ENCODE data around the gene HOXC9.

Gene HOXC9

DNA sequence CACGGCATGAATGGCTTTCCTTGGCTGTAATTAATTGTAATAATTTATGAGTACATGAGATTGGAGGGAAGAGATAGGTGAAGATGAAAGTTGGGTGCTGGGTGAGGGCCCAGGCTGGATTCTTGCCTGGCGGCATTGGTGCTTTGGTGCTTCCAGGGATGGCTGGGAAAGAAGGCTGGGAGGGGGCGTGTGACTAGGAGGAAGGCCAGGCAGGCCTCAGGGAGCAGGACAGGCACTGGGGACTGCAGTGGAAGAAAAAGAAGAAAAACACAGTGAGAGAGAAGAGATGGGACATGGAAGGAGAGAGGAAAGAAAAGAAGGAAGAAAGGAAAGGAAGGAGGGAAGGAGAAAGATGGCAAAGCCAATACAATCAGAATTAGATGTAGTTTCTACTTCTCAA lies 3.7 kb downstream of the HOXC9 start:
- H3K27ac ChIP-seq, result peak overlapping the region; percentile 38
- TF ChIP-seq, protein P1, sequence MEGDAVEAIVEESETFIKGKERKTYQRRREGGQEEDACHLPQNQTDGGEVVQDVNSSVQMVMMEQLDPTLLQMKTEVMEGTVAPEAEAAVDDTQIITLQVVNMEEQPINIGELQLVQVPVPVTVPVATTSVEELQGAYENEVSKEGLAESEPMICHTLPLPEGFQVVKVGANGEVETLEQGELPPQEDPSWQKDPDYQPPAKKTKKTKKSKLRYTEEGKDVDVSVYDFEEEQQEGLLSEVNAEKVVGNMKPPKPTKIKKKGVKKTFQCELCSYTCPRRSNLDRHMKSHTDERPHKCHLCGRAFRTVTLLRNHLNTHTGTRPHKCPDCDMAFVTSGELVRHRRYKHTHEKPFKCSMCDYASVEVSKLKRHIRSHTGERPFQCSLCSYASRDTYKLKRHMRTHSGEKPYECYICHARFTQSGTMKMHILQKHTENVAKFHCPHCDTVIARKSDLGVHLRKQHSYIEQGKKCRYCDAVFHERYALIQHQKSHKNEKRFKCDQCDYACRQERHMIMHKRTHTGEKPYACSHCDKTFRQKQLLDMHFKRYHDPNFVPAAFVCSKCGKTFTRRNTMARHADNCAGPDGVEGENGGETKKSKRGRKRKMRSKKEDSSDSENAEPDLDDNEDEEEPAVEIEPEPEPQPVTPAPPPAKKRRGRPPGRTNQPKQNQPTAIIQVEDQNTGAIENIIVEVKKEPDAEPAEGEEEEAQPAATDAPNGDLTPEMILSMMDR (conservative IDR thresholded peaks at IDR 0.05), result no peak

- TF ChIP-seq, protein P1 (conservative IDR thresholded peaks at IDR 0.05), result no peak
- no peak overlapping the region for H3K27ac ChIP-seq
Observed at GRCh38 chr12:54004063-54004840, 4.3 kb downstream of the HOXC9 start.

GRCh38 chr12:54004841-54005530 lies 5.0 kb downstream of the HOXC9 start:
- TF ChIP-seq, protein P1 (conservative IDR thresholded peaks at IDR 0.05), result no peak
- H3K27ac ChIP-seq, result no peak overlapping the region

DNA sequence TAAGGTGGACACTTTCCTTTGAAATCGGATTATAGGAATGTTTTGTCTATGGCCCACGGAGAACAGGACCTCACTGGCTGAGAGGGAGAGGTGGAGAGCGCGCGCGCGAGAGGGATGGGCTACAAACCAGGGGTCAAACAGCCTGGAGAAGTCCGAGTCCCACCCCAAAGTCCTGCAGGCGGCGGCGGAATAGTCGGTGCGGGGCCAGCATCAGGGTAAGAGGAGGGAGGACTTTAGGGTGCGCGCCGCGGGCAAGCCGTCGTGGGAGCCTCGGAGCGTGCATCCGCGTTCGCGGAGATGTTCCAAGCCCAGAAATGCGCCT lies 5.5 kb downstream of the HOXC9 start:
- TF ChIP-seq, protein P1 (conservative IDR thresholded peaks at IDR 0.05), result no peak
- H3K27ac ChIP-seq, result no peak overlapping the region; the same call in 1 of the 2 replicates

GRCh38 chr12:54005853-54006558 lies 6.0 kb downstream of the HOXC9 start:
- TF ChIP-seq, protein P1 (conservative IDR thresholded peaks at IDR 0.05), result peak; percentile 93
- peak overlapping the region; percentile 20; the same call in 1 of the 2 replicates for H3K27ac ChIP-seq

- no peak overlapping the region; the same call in 1 of the 2 replicates for H3K27ac ChIP-seq
- TF ChIP-seq, protein P1 (conservative IDR thresholded peaks at IDR 0.05), result no peak
Observed at GRCh38 chr12:54006559-54007220, 6.7 kb downstream of the HOXC9 start.
